GM19240 (cell line): ENCODE results near the gene PDZD7.
"Not testable (repeated sequence)": the region's sequence is repeated elsewhere in the genome, so short reads cannot be mapped to it uniquely, and the experiment has no call there.

ENCODE experiments used
- DNase-seq: peaks from one replicate; pipeline ENCODE4 v3.0.0; 2011; ENCODE audit warnings: low spot score; ENCODE audit not compliant: insufficient read length

The PDZD7 gene

DNA sequence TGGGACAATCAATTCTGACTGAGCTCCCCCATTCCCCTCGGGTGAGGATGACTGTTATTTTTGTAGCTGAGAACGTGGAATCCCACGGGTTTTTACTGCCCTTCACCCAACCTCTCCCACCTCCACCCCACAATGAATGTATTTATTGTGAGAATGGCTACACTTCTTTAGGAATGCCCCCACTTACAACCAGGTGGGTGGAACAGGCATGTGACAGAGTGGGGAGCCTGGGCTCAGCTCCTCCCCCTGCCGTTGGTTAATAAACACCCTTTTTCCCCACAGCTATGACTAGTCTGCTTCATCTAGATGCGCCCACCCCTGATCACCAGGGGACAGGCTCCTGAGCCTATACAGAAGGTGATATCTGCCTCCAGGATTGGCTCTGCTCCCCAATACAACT, 45.6 kb downstream of the PDZD7 start:
- DNase-seq, result no peak

DNA sequence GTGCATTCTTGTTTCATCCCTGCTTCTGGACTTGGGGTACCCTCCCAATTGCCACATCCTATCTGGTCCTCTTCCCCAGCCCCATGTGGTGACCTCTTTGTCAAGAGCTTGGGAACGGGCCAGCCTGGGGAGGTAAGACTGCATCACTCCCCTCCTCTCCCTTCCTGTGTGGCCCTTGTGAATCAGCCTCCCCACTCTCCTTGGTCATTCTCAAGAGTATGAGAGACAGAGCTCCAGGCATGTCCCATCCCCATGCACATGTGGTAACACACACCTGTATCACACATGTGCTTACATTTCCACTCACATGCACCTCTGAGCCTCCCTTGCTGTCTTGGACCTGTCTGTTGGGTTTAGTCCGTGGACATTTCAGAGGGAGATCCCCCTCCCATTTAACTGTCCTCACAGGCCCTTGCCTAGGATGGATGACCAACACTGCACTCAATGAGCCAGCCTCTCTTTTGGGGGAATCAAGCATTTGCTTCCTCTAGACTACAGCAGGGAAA, 46.2 kb downstream of the PDZD7 start:
- no peak for DNase-seq

DNA sequence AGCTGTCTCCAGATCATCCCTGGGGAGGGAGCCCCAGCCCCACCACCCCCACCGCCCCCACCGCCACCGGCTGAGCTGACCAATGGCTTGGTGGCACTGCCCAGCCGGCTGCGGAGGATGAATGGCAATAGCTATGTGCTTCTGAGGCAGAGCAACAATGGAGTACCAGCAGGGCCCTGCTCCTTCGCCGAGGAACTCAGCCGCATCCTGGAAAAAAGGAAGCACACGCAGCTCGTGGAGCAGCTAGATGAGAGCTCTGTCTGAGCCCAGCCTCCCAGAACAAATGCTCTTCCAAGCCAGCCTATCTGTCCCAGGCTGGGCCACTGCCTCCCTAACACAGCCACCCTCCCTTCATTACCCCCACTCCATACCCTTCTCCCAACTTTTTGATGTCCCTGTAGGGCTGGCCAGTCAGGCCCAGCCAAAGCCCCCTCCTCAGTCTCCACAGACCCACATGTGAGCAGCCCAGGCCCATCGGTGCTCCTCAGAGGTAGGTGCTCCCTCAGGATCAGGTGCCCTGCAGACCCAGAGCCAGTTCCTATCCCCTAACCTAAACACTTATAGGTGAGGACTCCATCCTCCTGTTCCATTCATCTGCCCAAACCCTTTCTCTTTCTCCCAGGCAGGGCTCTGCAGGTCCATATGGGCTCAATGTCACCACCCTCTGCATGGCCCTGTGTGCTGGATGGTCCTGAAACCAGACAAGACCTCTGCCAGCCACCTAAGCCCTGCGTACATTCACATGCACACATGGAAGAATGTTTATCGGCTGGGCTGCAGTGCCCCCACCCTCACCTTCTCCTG, 46.9 kb downstream of the PDZD7 start:
- DNase-seq, result no peak

DNA sequence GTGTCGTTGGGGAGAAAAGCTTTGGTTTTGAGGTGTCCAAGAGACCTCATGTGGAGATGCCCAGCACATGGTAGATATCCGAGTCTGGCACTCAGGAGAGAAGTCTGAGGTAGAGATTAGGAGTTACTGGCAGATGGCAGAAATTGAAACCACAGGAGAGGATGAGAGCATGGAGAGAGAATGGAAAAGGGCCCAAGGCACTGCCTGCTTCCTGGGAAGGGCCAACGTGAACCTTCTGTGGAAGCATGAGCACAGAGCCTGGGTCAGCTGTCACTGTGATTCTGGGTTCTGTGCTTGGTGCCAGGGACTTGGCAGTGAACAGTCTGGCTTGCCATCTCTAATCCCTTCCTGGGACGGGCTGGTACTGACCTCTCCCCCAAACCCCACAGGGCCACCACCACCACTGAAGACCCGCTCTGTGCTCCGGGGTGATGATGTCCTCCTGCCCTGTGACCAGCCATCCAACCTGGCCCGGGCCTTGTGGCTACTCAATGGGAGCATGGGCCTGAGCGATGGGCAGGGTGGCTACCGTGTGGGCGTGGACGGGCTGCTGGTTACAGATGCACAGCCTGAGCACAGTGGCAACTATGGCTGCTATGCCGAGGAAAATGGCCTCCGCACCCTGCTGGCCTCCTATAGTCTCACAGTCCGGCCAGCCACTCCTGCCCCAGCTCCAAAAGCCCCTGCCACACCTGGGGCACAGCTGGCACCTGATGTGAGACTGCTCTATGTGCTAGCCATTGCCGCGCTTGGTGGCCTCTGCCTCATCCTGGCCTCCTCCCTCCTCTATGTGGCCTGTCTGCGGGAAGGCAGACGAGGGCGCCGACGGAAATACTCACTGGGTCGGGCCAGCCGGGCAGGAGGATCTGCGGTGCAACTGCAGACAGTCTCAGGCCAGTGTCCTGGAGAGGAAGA, 47.8 kb downstream of the PDZD7 start:
- no peak for DNase-seq

DNA sequence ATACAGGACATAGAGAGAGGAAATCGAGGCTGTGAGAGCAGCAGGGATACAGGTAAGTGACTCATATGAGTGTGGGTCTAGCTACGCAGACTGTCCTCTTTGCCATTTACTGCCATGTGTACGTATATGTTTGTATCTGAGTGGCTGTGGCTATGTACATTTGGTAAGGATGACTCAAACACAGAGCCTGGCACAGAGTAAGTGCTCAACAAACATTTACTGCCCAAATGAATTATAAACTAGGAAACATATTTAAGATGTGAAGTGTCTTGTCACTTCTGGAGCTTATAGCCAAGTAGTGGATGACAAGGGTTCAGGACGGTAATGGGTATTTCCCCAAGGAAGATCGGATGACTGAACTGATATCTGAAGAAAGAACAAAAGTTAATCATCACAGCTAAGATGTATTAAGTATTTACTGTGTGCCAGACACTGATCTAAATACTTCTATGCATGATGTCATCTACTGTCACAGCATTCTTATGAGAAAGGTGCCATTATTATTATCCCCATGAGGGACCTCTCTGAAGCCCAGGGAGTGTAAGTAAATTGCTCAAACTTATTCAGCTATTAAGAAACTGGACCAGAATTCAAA, 49.7 kb downstream of the PDZD7 start:
- no peak for DNase-seq

DNA sequence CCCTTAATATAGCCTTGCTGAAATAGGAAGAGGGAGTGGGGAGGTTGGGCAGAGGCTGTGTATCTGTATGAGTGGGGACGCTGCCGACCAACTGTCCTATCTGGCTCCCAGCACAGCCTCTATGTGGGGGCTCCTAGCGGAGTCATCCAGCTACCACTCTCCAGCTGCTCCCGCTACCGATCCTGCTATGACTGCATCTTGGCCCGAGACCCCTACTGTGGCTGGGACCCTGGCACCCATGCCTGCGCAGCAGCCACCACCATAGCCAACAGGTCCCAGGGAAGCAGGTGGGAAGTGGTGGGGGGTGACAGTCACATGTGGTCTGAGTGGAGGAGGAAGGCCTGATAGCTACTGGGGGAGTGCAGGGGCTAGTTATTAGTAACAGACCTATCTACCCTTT, 50.2 kb downstream of the PDZD7 start:
- no peak for DNase-seq

DNA sequence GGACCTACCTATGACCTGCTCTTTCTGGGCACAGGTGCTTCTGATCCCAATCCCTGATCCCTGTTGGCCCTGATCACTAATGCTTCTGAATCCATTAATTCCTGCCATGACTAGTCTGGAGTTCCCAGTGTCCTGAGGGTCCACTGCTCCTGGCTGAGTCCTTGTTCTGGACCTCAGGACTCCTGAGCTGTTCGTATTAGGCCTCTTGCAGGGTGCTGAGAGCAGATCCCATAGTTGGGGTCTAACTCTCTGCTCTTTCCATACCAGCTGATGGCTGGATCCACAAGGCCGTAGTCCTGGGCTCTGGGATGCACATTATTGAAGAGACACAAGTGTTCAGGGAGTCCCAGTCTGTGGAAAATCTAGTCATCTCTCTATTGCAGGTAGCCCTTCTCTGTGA, 50.6 kb downstream of the PDZD7 start:
- no peak for DNase-seq

DNA sequence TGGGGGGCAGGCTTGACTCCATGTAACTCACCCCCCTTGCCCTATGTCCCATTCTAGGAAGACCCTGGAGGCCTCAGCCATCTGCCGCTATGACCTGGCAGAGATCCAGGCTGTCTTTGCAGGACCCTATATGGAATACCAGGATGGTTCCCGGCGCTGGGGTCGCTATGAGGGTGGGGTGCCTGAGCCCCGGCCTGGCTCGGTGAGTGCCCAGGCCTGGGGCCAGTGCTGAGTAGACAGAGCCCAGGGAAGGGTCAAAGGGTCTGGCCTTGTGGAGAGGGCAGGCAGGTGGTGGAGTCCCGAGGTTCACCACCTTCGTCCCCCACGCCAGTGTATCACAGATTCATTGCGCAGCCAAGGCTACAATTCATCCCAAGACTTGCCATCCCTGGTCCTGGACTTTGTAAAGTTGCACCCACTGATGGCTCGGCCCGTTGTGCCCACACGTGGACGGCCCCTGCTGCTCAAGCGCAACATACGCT, 51.1 kb downstream of the PDZD7 start:
- DNase-seq, result no peak

DNA sequence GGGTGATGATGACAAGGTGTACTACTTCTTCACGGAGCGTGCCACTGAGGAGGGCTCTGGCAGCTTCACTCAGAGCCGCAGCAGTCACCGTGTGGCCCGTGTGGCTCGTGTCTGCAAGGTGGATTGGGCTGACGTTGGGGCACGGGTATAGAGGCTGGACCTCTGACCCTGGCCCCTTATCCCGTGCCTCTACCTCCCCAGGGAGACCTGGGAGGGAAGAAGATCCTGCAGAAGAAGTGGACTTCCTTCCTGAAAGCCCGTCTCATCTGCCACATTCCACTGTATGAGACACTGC, 52.1 kb downstream of the PDZD7 start:
- no peak for DNase-seq

DNA sequence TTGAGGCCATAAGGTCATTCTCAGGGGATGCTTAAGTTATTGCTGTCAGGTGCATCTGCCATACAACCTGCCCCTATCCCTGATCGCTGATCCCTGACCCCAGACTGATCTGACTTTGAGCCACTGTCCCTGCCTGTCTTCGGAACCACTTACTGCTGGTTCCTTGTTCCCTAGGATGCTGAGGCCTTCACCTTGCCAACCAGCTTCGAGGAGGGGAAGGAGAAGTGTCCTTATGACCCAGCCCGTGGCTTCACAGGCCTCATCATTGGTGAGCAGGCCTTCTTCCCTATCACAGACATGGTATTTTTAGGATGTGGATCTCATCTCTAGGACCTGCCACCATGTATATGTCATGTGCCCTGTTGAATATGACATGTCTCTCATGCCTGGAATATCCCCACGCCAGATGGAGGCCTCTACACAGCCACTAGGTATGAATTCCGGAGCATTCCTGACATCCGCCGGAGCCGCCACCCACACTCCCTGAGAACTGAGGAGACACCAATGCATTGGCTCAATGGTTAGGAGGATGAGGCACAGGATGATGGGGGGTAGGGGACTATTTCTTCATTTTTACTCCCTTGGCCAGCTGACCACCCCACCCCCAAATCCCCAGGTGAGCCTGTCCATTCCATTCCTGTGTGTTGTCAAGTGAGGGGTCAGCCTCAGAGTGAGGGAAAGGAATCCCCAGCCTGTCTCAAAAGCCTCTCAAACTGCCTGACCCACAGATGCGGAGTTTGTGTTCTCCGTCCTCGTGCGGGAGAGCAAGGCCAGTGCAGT, 52.6 kb downstream of the PDZD7 start:
- no peak for DNase-seq

DNA sequence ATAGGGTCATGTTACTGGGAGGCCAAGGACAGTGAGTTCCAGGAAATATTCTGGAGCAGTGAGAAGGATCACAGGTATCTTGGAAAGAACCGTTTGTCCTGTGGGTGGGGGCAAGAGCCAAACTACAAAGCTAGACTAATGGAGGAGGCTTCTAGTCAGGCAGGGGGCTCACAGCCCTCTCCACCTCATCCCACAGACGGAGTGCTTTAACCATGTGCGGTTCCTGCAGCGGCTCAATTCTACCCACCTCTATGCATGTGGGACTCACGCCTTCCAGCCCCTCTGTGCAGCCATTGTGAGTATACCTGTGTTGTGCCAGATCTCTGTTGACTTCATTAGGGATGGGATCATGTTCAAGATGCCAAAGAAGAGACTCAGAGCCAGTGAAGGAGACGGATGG, 53.5 kb downstream of the PDZD7 start:
- DNase-seq, result no peak

DNA sequence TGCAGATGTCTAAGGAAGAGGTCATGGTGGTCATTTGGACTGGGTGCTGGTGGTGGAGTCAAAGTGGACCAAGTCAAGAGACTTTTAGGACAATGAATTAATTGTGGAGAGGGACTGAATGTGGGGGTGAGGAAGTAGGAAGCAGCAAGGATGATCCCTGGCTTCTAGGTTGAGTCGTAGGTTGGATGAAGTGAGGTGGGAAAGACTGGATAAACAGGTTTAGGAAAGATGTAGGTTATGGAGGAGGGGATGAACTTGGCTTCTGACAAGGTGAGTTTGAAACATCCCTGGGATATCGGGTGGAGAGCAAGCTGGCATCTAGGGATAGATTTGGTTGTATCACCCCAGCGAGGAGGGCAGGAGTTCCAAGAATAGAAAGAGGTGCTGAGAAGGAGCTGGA, 54.0 kb downstream of the PDZD7 start:
- no peak for DNase-seq

DNA sequence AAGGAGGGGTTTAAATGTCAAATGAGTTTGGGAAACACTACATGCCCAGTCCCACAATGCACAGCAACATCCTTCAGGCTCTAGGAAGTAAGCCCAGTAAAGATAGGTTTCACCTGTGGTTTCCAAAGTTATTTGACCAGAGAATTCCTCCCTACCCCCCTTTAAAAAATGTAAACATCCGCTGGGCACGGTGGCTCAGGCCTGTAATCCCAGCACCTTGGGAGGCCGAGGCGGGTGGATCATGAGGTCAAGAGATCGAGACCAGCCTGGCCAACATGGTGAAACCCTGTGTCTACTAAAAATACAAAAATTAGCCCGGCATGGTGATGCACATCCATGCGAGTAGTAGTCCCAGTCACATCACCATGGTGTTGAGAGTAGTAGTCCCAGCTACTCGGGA, 55.5 kb downstream of the PDZD7 start:
- not testable (repeated sequence) for DNase-seq

DNA sequence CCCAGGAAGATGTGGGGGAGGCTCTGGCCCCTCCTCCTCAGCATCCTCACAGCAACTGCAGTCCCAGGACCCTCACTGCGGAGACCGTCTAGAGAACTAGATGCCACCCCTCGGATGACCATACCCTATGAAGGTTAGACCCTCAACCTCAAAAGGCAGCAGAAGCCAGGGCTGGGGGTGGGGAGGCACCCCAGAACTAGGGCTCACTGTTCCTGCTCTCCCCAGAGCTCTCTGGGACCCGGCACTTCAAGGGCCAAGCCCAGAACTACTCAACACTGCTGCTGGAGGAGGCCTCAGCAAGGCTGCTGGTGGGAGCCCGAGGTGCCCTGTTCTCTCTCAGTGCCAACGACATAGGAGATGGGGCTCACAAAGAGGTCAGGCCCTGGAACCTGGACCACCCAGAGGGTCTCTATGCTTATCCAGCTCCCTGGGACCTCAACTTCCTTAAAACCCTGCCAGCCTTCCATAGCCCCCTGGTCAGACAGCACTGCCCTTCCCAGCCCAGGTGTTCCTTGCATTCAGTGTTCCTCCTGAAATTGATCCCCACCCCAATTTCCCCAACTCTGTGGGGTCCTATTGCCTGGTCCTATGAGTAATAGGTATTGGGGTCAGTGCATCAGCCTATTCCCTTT, 57.9 kb downstream of the PDZD7 start:
- DNase-seq, result no peak

DNA sequence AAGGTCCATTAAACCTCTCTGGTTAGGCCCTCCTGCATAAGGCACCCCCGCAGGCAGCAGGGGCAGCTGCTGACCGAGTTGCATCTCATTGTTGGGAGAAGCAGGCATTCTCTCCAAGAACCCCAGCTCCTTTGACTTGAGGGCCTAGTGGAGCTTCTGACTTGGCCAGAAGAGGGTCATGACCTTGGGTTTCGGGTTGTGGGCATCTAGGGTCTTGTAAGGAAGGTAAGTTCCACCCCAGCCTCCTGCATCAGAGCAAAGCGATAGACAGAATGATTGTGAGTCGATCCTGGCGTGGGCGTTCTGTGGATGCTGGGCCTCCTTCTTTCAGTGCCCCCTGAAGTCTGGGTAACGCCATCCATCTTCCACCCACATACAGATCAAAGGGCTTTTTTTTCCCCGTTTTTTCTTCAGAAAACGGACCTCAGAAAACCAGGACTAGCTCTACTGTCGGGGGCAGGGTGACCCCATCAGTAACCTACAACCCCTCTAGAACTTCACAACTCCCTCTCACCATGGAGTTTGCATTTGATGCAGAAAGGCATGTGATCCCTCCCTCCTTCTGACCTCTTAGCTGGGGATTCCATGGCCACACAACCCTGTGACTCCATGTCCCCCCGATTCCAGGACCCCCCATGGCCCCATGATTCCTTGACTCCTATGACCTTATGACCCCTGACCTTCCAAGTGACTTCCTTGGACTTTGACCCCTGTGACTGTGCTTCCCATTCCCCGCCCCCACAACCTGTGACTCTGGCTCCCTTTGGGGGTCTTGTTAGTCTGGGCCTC, 58.6 kb downstream of the PDZD7 start:
- no peak for DNase-seq

DNA sequence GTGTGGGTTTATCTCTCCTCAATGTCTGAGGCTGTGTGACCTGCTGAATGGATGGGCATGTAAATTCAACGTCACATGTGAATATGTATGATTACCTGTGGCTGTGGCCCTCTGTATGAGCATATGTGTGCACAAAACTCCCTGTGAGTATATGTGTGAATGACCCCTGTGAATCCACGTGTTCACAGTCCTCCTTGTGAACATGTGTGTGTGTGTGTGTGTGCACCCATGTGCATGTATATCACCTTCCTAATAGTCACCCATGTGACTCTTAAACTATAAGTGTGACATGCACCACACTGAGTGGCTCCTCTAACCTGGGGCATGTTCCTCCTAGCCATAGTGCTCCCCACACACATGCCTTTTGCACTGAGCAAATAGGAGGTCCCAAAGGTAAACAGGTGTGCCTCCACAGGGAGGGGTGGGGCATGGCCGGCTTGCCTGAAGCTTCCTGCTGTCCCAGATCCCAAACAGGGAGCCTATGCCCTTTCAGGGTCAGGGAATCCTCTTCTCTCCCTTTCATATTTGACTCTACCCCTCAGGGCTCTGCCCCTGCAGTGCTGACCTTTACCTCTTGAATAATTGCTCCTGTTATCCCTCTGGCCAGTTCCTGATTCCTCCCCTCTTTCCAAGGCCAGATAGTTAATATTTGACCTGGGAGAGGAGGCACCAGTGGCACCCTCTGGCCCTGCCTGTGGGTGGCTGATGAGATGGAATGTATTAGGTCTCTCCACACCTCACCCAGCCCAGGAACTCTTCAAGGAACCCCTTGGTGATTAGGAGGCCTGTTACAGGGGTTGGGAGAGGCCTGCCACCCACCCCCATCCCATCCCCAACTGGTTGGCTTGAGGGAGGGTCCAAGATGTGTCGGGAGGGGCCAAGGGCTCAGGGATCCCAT, 59.8 kb downstream of the PDZD7 start:
- DNase-seq, result no peak

DNA sequence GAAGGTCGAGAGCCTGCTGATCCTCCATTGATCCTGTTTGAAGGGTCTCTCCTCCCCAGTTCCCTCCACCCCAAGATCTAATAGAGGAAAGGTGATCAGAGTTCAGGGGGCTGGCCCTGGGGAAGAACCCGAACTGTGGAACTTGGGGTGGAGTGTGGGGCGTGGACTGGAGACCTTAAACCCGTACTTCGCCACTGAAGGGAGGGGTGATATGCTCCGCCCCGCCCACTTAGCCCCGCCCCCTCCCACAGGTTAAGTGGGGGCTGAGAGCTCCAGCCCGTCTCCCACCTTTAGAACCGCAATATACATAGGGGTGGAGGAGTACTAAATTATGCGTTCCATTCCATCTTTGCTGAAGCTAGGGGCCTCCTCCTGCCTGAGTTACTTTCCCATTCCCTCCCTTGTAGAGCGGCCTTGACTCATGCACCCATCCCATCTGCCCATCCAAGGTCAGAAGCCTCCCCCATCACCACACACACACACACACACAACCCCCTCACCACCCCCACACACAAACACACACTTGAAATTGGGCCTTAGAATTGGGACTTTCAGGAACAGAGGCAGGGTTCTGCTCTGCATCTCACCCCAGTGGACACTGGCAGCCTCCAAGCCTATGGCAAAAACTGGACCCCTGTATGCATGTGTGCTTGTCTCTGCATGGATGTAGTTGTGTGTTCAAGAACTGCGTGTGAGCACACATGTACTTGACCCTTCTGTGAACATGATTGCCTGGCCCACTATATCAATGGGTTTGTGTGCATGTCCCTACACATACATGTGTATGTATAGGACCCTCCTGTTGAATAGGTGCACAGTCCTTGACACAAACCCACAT, 60.6 kb downstream of the PDZD7 start:
- DNase-seq, result no peak
